Activated CD4-positive, alpha-beta T cell treated with anti-CD3 and anti-CD28 coated beads for 4 hours (primary cell): Measurements from ENCODE around the gene CBLN4.

Source experiments
- DNase-seq, 2 donors: peaks; one replicate each; pipeline ENCODE4 v3.0.0-alpha.2; 2020

Gene CBLN4

GRCh38 chr20:56005389-56005715 is at the start of gene CBLN4:
Gene CBLN4 (minus strand): TSS chr20:56005519. CDS start chr20:56004171, 1,348 bp downstream.
- no peak for DNase-seq

GRCh38 chr20:56043227-56043626 is 37.9 kb upstream of the CBLN4 start:
- no peak for DNase-seq

GRCh38 chr20:56032251-56032650 is 26.9 kb upstream of the CBLN4 start:
- DNase-seq, result no peak

GRCh38 chr20:56018716-56019115 is 13.4 kb upstream of the CBLN4 start:
- no peak for DNase-seq

- no peak for DNase-seq
These were observed 12.9 kb upstream of the CBLN4 start for GRCh38 chr20:56018194-56018593.

DNA sequence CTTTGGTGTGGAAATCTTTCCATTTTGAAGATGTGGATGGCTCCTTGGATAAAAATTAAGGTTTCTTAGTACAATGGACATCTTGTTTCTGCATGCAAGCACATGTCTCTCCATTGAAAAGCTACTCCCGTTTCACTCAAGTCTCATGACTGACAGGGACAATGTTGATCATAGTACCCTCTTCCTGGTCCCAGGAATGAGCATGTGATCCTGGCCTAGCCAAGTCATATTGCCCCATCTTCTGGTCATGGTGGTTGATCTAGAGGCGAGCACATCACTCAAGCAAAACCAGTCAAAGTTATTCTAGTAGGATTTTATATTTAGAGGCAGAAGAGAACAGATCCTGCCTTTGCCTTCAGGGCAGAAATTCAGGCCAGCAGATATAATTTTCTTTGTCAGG is 12.2 kb upstream of the CBLN4 start:
- DNase-seq, result no peak

- DNase-seq, result no peak
These were observed 9.7 kb upstream of the CBLN4 start for GRCh38 chr20:56014998-56015397.

DNA sequence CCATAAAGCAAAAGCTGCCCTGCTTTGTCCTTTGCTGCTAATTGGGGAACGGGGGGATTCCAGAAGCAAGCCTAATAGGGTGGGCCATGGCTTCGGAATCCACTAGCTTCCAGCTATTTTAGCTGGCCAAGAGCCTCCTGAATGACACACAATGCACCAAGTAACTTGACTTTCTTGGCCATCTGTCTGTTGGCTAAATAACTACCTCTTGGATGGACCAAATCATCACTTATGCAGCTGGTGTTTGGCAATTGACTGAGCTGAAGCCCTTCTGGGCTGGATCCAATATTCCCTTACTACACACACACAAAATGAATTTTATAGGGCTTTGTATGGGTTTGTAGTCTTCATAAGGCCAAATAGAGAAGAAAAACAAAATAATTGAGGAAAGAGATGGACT is 8.8 kb upstream of the CBLN4 start:
- no peak for DNase-seq

DNA sequence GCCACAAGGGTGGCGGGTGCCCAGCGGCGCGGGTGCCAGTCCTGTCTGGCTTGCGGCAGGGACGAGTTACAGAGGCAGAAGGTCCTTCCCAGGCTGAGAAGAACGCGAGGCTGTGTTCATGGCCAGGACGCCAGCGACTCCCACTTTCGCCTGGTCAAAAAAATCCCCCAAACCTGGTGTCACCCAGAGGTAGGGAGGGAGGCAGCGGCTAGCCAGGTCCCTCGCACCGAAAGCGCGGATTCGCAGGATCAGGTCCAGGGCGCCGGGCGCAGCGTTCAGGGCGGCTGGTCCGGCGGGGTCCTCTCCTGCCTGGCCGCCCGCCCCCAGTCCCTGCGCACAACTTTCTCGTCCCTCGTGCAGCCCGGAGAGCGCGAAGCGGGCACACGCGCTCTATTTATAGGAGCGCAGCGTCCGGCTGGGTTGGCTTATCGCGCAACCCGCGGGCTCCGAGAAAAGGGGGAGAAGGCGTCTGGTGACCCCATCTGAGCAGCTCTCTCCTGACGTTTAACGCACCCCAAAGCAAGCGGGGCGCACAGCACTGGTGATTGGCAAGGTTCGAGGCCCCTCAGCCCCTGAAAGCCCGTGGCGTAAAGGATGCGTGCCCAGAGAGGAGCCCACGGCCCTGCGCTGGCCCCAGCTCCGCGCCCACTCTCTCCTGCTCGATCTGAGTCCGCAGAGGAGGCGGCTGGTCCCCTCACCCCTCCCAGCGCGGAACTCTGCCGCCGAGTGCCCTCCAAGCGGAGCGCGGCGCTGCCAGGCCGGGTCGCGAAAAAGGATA is 519 bp downstream of the CBLN4 start:
- DNase-seq, result no peak

DNA sequence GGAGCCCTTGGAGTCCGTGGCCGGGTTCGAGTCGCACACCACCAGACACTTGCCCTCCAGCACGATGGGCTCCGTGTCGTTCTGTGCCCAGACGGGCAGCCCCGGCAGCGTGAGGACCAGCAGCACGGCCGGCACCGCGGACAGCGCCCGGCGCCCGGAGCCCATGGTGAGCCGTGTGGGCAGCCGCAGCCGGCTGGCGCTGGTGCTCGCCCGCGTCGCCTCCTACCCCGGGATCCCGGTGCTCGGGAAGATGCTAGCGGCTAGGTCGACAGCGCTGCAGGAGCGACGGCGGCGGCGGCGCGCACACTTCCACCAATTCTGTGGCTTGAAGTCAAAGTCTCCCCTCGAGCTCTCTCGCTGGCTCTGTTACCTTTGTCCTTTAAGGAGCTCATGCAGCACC is 1.3 kb downstream of the CBLN4 start:
- DNase-seq, result no peak

DNA sequence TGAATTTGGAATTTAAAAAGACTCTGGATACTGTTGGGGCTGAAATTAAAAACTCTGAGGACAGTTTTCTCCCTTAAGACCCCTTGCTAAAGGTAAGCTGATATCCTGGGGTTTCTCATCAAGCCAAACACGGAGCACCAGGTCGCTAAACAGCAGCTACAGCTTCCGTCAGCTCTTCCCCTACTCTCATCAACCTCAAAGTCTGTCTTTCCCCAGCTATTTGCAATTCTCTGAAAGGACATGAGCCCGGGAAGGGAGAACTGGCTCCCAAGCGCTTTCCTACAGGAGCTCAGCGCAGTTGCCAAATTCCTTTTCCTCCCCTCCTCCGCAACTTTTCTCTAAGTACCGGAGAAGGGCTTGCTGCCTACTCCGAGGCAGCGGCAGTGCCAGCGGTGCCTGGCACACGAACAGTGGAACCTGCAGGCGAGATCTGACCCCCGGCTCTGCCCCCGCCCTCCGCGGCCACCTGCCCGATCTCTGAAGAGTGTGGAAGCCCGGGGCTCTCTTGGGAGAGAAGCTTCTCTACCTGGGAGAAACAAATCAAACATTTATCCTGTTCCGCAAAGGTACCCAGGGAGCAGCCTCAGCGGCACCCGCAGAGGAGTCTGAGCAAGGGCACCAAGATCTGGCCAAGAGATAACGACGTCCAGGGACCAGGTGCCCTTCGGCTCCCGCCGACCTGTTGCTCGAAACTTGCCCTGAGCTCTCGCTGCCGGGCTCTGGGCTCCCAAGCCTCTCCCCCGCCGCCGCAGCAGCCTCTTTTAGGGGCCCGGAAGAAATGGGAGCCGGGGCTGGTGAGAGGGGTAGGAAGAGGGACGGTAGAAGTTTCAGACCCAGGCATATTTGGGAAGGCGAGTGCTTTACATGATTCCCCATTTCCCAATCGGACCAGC is 2.2 kb downstream of the CBLN4 start:
- no peak for DNase-seq

DNA sequence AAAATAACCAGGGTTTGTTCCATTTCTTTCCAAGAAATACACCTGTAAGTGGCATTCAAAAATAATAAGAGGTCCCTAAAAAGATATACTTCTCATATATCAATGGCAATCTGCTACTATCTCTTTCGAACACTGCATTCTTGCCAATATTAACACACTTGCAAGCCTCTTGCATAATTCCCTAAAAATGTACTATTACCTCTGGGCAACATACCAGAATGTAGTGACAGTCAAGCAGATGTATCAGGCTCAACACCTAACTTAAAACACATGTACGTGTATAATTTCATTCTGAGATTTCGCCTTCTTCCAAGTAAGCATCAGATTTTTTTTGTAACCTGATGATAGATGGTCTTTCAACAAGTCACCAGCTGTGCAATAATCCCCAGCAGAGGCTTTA is 3.4 kb downstream of the CBLN4 start:
- no peak for DNase-seq

DNA sequence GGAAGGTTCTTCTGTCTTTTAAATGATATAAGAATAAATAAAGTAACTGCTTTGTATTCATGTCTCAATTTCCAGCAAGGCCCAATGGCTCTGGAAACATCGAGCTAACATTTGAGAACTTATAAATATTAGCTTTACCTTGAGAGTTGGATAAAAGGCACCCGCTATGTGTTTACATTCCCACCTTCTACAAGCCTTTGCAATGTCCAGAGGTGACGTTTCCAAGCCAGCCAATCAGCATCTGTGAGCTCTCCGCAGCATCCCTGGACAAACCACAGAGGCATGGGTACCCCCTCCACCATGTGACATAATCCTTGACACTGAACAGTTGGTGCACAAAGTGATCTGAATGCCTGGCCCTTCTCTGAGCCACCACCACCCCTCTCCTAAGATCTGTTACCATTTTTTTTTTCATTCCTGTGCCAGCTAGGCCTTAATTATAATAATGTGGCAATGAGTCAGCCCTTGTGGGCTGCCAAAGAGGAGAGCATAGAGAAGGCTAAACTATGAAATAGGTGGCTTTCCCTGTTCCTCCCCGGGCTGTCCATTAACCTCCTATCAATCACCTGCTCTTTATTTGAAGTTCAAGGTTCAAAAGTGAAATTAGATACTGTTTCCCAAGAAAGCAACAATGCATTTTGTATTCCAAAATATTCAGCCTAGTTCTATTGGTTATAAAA is 4.1 kb downstream of the CBLN4 start:
- DNase-seq, result no peak

DNA sequence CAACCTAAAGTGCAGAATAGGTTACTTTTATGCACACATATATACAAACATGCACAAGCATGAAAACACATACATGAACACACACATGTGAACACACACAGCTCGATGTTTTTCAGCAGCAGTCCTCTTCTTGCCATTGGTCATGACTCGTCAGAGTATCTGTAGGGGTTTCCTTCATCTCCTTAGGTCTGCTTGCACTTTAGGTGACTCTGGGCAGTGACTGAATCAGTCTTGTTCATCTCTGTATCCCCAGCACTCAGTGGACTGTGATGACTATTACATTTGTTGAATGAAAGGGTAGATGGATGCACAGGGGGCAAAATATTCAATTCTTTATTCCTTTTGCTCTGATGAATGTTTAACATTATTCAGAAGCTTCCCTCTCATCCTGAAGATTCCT is 26.8 kb downstream of the CBLN4 start:
- no peak for DNase-seq

- DNase-seq, result no peak
These were observed 27.4 kb downstream of the CBLN4 start for GRCh38 chr20:55977690-55978459.

DNA sequence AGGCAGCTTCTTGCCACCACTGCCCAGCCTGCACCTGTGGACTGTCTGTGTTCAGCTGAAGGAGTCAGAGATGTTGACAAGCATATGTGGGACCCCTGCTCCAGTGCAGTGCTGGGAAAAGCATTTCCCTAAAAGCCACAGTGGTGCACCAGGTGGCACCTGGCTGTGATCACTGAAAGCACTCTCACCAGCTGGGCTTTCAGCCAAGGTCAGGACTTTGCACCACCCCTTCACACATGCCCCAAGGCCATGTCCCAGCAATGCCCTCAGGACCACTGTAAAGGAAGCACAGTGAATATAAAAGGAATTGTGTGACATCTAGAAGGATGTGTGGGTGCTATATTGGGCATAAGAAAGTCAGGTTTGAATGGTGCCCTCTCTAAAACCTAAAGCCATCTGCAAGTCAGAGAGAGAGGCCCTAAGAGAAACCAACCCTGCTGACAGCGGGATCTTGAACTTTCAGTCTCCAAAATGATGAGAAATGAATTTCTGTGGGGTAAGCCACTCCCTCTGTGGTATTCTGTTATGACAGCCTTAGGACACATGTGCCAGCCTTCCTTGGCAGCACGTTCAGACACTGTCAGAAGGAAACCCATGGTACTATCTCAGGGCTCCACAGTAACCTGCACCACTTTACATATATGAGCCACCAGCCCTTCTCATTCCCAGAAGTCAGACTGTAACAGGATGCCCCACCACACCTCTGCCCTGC is 30.7 kb downstream of the CBLN4 start:
- no peak for DNase-seq

DNA sequence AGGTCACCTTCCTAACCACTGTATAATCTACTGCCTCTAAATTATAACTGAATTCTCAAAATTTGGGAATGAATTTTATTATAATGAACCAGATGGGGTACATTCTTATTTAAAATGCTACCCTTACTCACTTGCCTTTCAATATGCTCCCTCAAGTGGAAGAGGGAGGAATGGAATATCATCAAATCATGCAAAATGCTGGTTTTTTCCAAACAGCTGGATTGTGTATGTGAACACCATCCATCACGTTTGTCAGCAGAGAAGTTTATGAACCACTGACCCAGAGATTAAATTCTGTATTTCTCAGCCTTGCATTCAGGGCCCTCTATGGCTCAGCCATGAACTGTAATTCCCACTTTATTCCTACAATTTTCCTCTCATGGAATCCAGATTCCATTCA is 40.5 kb downstream of the CBLN4 start:
- DNase-seq, result no peak

- no peak for DNase-seq
These were observed 43.7 kb downstream of the CBLN4 start for GRCh38 chr20:55961376-55962330.

- no peak for DNase-seq
These were observed 52.1 kb downstream of the CBLN4 start for GRCh38 chr20:55953201-55953600.

DNA sequence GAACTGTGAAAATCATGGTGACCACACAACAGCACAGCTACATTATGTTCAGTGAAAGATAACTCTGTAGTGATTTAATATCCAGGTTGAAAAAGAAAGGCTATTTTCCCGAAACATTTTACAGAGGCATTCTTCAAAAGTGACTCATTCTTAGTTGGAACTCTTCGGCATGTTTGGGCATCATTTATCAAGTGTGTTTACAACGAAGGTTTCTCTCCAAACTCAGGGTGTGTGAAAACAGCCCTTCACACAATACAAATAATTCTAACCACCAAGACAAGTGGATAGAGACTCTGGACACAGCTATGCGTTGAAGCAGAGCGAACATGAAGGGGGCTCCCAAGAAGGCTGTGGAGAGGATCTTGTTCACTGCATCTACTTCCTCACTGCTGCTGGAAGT is 57.6 kb downstream of the CBLN4 start:
- DNase-seq, result no peak
